SH-SY5Y (cell line): ENCODE data around the gene TEX19.

ENCODE experiments used
- GATA2 ChIP-seq: IDR thresholded peaks from 2 replicates; pipeline ENCODE4 v1.6.1; 2011; ENCODE audit warnings: mild to moderate bottlenecking, low read depth, low read length
- GATA3 ChIP-seq: IDR thresholded peaks from 2 replicates; pipeline ENCODE4 v1.6.1; 2011; ENCODE audit warnings: low read depth, mild to moderate bottlenecking, low read length, moderate library complexity

The TEX19 gene

DNA sequence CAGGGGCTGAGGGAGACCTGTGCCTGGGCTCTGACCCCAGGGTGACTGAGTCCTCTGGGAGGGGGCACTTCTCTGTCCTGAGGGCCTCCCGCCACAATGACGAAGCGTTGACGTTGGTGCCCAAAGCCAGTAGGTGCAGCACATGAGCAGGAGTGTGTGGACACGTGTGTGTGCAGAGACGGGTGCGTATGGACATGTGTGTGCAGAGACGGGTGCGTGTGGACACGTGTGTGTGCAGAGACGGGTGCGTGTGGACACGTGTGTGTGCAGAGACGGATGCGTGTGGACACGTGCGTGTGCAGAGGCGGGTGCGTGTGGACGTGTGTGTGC is 40.9 kb upstream of the TEX19 start:
- no peak for TF ChIP-seq GATA3
- no peak for TF ChIP-seq GATA2

DNA sequence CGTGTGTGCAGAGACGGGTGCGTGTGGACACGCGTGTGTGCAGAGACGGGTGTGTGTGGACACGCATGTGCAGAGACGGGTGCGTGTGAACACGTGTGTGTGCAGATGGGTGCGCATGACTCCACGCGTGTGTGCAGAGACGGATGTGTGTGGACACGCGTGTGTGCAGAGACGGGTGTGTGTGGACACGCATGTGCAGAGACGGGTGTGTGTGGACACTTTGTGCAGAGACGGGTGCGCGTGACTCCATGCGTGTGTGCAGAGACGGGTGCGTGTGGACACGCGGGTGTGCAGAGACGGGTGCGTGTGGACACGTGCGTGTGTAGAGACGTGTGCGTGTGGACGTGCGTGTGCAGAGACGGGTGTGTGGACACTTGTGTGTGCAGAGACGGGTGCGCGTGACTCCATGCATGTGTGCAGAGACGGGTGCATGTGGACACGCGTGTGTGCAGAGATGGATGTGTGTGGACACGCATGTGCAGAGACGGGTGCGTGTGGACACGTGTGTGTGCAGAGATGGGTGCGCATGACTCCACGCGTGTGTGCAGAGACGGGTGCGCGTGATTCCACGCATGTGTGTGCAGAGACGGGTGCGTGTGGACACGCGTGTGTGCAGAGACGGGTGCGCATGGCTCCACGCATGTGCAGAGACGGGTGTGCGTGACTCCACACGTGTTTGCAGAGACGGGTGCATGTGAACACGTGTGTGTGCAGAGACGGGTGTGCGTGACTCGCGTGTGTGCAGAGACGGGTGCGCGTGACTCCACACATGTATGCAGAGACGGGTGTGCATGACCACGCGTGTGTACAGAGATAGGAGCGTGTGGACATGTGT is 40.1 kb upstream of the TEX19 start:
- TF ChIP-seq GATA3 (no peak), GATA2 (no peak)

DNA sequence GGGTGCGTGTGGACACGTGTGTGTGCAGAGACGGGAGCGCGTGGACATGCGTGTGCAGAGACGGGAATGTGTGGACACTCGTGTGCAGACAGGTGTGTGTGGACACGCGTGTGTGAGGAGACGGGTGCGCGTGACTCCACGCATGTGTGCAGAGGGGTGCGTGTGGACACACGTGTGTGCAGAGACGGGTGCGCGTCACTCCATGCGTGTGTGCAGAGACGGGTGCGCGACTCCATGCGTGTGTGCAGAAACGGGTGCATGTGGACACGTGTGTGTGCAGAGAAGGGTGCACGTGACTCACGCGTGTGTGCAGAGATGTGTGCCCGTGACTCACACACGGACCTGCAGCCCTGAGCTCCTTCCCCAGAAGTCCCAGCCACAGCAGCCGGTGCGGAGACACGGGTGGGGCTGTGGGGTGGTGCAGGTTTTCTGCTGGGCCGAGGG is 39.4 kb upstream of the TEX19 start:
- TF ChIP-seq GATA3 (no peak), GATA2 (no peak)

DNA sequence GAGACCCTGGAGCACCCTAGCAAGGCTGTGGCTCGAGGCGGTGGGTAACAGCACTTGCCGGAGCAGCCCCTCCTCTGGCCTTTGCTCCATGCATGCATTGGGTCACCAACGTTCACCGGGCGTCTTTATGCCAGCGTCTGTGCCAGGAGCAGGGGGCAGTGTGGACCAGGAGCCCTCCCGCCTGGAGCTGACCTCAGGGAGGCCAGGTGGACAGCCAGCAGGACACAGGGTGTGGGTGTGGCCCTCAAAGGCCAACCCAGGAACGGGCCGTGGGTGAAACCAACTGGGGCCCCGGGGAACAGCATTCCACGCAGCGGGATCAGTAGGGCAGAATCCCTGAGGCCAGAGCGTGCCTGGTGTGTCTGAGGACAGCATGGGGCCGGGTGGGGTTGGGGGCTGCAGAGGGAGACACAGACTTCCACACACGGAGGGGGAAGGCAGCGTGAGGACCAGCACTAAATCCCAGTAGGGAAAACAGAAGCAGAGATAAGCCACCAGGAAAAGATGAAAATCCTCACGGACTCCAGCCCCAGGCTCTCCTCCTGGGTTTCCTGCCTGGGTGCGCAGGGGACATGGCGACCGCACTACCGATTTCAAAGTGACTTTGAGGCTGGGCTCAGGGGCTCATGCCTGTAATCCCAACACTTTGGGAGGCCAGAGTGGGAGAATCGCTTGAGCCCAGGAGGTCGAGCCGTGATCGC is 38.8 kb upstream of the TEX19 start:
- TF ChIP-seq GATA3, result no peak
- TF ChIP-seq GATA2, result no peak

DNA sequence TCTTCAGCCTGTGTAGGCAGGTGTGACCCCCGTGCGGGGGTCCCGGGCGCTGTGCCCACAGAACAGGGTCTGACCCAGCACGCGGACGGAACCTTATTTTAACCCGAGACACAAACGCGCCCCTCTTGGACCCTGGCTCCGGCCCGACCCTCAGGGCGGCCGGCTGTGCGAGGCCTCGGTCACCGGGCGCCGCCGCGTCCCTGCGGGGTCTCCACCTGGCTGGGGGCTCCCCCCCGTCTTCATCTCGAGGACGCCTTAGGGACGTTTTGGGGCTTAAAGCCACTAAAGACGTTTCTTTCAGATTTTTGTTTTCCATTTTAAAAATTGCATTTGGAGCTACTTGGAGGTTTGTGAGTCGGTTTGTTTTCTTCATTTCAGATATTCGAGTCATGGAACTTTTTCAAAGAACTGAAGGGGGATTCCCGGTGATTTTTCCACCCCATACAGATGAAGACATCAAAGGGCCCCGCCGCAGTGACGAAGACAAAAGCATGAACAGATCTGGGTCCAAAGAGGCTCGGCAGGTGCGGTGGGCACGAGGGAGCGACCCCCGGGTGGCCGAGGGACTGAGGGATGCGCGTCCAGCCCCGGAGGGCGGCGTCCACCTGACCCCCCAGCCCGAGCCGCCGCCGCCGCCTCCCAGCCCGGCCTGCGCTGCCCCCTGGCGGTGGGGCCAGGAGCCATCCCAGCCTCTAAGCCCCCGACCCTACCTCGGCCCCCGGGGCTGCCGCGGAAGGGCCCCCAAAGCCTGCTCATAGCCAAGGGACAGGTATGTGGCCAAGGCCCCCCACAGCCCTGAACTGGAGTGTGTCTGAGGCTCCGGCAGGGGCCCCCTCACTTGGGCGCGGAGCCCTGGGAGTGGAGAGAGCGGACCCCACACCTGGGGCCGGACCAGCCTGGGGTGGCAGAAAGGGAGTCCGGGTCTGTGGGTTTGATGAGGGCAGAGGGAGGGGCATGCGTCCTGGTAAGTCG is 37.8 kb upstream of the TEX19 start:
- TF ChIP-seq GATA2 (no peak), GATA3 (no peak)

DNA sequence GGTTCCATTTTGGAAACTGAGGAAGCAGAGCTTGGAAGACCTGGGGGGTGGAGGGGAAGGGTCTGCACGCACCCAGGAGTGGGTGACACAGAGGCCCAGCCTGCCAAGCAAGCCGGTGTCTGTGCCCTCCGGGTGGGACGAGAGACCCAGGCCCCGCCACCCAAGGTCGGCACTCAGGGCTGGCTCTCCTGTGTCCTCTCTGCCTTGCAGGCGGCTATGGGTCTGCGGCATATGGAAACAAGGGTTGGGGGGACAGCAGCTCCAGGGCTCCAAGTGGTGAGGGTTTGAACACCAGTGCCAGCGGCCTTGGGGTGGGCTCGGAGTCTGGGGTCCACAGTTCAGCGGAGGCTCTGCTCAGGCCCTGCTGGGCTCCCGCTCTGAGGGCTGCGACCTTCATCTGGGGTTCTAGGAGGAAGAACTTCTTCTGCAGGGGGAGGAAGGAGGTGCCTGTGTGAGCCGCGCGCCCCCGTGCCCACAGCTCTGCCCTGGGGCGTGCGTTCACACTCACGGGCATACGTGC is 37.0 kb upstream of the TEX19 start:
- TF ChIP-seq GATA2 (no peak), GATA3 (no peak)

DNA sequence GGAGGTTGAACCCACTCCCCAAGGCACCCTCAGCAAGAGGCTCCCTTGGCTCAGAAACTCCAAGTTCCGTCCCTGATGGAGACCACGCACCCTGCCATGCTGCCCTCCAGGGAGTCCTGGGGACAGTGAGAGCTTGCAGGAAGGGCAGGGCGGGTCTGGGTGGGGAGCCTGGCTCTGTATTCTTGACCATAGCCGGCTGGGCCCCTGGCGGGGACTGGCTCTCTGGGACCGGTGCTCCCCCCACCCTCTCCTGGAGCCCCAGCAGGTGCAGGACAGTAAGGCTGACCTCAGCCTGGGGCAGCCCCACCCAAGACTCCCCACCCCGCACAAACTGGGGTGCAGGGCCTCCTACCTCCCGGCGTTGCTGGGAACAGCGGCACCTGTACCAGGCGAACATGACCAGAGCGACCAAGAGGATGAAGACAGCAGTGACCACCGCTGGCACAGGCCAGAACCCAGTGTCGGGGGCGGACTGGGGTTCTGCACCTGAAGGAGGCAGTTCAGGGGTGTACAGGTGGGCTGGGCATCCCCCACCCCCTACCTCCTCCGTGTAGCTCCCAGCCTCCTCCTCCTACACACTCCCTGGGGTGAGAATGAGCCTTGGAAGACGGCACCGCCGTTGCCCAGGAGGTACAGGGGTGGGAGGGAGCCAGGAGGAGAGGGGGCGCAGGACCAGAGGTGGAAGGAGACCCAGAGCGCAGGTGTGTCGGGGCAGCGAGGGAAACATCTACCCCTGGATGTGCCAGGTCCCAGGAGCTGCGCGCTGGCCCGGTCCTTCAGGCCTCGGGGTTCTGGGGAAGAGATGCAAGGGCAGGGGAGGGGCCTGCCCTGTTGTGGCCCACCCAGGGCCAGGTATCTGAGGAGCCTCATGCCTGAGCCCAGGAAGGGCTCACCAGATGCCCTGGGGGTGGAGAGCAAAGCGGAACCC is 36.3 kb upstream of the TEX19 start:
- no peak for TF ChIP-seq GATA3

DNA sequence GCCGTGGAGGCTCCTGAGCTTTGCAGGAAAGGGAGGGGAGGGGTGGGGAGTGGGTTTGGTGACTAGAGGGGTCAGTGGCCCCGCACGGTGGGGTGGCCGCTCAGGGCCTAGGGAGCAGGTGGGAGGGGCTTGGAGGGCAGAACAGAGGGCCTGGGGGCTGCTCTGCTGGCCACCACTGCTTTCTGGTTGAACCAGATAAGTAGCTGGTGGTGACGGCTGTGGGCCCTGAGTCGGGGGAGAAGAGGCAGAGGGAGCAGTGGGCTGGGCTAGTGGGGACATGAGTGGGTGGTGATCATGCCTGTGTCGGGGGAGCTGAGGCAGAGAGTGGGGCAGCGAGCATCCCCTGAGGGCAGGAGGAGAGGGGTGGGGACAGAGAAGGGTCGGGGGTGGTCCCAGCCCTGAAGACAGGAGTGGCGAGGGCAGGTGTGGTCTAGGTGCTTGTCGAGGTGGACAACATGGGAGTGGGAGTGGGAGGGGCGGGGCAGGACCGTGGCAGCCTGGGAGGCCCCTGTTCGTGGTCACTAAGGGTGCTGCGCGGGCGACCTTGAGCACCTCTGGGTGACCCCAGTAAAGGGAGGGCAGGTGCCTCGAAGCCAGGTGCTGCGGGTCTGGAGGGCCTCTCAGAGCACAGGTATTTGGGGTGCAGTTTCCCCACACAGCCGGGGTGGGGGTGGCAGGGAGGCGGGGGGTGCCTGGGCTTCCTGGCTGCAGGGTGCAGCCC is 35.4 kb upstream of the TEX19 start:
- TF ChIP-seq GATA3 (no peak), GATA2 (no peak)

DNA sequence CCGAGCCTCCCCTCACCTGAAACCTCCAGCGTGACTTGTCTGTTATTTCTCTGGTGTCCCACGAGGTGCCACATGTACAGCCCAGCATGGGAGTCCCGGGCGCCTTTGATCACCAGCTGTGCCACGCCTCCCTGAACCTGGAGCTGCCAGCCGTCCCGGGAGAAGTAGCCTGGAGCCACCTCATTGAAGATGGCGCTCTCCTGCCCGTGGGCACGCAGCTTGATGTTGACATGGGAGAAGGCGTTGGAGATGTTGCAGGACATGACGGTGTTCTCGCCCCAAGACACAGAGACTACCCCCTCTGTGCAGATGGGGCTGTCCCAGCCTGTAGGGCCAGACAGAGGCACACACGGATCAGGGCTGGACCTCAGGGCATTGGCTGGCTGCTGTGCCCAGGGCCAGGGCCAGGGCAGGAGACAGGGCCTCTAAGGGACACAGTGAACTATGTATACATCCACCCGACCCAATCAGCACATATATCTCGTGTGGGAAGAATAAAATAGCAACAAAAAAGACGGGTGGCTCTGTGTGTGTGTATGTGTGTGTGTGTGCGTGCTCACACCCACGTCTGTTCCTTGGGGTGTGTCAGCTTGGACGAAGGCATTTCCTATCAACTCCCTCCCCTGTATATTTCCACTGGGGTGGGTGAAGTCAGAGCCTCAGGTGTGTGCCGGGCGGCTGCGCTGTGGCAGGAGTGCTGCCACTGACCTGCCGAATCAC is 34.3 kb upstream of the TEX19 start:
- TF ChIP-seq GATA2, result no peak
- TF ChIP-seq GATA3, result no peak

DNA sequence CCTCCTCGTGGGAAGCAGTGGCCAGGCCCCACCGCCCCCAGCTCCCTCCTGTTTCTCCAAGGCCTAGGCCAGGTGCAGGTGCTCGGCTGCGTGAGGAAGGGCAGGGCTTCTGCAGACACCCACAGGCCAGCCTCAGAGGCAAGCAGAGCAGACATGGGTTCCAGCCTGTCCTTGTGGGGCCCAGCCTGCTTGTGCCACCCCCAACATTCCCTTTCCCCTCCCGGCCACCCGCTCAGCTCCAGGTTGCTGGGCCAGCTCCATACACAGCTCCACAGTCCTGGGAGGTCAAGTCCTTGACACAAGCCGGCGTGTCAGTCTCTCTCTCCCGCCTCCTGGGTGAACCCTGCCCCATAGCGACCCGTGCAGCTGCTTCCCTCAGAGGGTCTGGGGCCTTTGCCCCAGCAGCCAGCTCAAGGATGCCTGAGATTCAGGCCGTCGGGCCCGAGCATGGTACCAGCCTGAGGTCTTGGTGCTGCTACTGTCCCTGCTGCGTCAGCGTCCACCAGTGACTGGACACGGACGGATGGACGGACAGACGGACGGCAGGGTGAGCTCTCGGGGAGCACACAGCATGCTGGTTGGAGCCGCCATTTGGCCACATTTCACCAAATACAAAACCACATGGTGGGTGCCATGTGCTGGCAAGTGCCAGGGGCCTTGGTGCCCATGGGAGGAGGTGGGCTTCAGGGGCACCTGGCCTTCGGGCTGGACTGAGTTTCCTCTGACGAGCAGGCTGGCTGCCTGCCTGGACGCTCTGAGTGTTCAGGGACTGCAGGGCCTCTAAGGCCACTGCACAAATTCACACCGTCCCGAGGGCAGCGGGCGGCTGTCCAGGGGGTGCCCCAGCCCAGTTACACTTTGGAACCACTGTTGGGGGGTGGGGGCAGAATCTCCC is 33.5 kb upstream of the TEX19 start:
- TF ChIP-seq GATA3, result no peak
- no peak for TF ChIP-seq GATA2

DNA sequence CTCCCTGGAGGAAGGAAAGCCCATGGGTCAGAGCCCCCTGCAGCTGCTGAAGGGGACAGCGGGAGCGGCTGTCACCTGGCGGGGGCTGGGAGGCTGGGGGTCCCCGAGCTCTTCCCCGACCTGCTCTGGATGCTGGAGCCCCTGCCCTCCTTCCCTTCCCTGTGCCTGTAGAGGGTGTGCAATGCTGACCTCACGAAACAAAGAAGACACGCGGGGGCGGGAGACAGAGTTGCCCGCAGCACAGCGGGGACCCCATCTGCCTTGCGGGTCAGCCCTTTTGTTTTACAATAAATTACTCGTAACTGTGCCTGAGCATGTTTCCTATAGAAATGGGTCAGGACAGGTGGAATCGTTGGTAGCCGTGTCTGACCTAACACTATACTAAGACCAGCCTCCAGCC is 31.8 kb upstream of the TEX19 start:
- no peak for TF ChIP-seq GATA3
- TF ChIP-seq GATA2, result no peak
